ENCODE results near the gene ARHGAP26.

ARHGAP26 gene

GRCh38 chr5:142859037-142859436, 88.9 kb downstream of the ARHGAP26 start:
- H3K9ac ChIP-seq (ENCODE audit: low read length in 5 of 5) = no peak overlapping the region
- no peaks in the 10 kb centered on the region for H3K36me3 ChIP-seq (ENCODE audit: control insufficient read depth in 5 of 5, insufficient read depth in 5 of 5, low read length in 5 of 5)
- peaks cover 0 to 34% (median 14%) of the 10 kb centered on the region in 5 donors for H3K4me1 ChIP-seq (ENCODE audit: control insufficient read depth in 5 of 5, insufficient read depth in 5 of 5, low read length in 5 of 5)
- H3K27me3 ChIP-seq (ENCODE audit: control insufficient read depth in 5 of 5, insufficient read depth in 4 of 5, low read length in 5 of 5) = no peaks in the 10 kb centered on the region
- no peaks in the 10 kb centered on the region for H3K9me3 ChIP-seq (ENCODE audit: control insufficient read depth in 5 of 5, low read length in 5 of 5)
- no peak overlapping the region for H3K27ac ChIP-seq (ENCODE audit: low read depth, low read length)
- H3K4me3 ChIP-seq (ENCODE audit: low read depth in 1 of 5, low read length in 5 of 5) = no peak overlapping the region

- no peak overlapping the region for H3K9ac ChIP-seq (ENCODE audit: low read length in 5 of 5)
- H3K36me3 ChIP-seq (ENCODE audit: control insufficient read depth in 5 of 5, insufficient read depth in 5 of 5, low read length in 5 of 5) = no peaks in the 10 kb centered on the region
- peaks cover 0 to 32% (median 14%) of the 10 kb centered on the region in 5 donors for H3K4me1 ChIP-seq (ENCODE audit: control insufficient read depth in 5 of 5, insufficient read depth in 5 of 5, low read length in 5 of 5)
- no peak overlapping the region for H3K27ac ChIP-seq (ENCODE audit: low read depth, low read length)
- H3K27me3 ChIP-seq (ENCODE audit: control insufficient read depth in 5 of 5, insufficient read depth in 4 of 5, low read length in 5 of 5) = no peaks in the 10 kb centered on the region
- no peaks in the 10 kb centered on the region for H3K9me3 ChIP-seq (ENCODE audit: control insufficient read depth in 5 of 5, low read length in 5 of 5)
- H3K4me3 ChIP-seq (ENCODE audit: low read depth in 1 of 5, low read length in 5 of 5) = no peak overlapping the region
Measured at GRCh38 chr5:142860270-142860669, 90.1 kb downstream of the ARHGAP26 start.

DNA sequence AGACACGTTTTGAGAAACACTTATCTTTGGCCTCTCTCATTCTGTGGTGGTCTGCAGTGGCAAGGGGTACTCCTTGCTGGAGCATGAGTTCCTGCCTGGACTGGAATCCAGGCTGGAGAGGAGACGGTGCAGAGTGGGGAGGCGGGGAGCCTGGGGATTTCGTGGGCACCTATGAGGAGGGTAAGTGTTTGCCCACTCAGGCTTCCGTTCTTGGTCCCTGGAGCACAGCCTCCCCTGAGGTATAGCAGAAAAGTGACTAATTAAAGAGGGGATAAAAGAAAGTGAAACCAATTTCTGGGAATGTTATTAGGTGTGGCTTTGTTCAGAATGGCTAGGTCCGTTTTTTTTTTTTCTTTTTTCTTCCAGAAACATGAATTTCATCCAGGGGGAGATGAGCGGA, 90.8 kb downstream of the ARHGAP26 start:
- no peak overlapping the region for H3K9ac ChIP-seq (ENCODE audit: low read length in 5 of 5)
- no peak overlapping the region for H3K27ac ChIP-seq (ENCODE audit: low read depth, low read length)
- H3K4me3 ChIP-seq (ENCODE audit: low read depth in 1 of 5, low read length in 5 of 5) = no peak overlapping the region
- H3K27me3 ChIP-seq (ENCODE audit: control insufficient read depth in 5 of 5, insufficient read depth in 4 of 5, low read length in 5 of 5) = no peaks in the 10 kb centered on the region
- peaks cover 0 to 32% (median 14%) of the 10 kb centered on the region in 5 donors for H3K4me1 ChIP-seq (ENCODE audit: control insufficient read depth in 5 of 5, insufficient read depth in 5 of 5, low read length in 5 of 5)
- H3K9me3 ChIP-seq (ENCODE audit: control insufficient read depth in 5 of 5, low read length in 5 of 5) = no peaks in the 10 kb centered on the region
- no peaks in the 10 kb centered on the region for H3K36me3 ChIP-seq (ENCODE audit: control insufficient read depth in 5 of 5, insufficient read depth in 5 of 5, low read length in 5 of 5)

DNA sequence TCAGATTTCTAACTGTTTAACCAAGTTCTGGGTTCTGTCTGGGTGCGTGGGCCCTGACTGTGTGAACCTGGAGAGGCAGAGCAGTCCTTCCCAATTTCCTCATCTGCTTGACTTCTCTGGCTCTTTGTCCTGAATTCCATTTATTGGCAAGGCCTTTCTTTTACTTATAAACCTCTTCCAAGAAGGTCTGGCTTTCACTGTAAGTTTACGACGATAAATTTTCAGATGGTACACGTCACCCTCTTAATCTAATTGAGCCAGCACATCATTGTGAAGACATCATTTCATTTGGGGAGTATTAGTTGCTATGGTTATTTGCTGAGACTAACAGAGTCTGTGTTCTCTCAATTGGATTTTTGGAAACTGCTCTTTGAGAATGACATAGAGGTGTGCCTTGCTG, 92.4 kb downstream of the ARHGAP26 start:
- Histone ChIP-seq H3K27ac (ENCODE audit: low read depth, low read length) (no peak overlapping the region), H3K36me3 (ENCODE audit: control insufficient read depth in 5 of 5, insufficient read depth in 5 of 5, low read length in 5 of 5) (no peaks in the 10 kb centered on the region), H3K4me3 (ENCODE audit: low read depth in 1 of 5, low read length in 5 of 5) (no peak overlapping the region), H3K4me1 (ENCODE audit: control insufficient read depth in 5 of 5, insufficient read depth in 5 of 5, low read length in 5 of 5) (peaks cover 0 to 33% (median 22%) of the 10 kb centered on the region in 5 donors), H3K27me3 (ENCODE audit: control insufficient read depth in 5 of 5, insufficient read depth in 4 of 5, low read length in 5 of 5) (no peaks in the 10 kb centered on the region), H3K9ac (ENCODE audit: low read length in 5 of 5) (no peak overlapping the region), H3K9me3 (ENCODE audit: control insufficient read depth in 5 of 5, low read length in 5 of 5) (no peaks in the 10 kb centered on the region)

DNA sequence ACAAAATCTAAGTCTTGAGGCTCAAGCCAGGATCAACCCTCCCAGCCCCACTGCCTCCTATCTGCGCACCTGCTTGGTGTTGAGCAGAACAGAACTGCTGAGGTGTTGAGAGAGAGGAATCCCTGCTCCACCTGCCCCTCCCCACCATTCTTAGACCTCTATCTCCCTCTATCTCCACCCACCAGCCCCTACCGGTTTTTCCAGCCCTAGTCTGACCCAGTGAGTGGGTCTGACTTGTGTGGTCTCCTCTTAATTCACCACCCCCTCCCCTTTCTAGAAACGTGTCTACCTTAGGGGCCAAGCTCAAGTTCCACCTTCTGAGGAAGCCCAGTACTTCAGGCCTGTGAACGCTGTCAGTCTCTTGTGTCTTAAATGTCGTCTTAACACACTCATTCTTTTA, 93.7 kb downstream of the ARHGAP26 start:
- Histone ChIP-seq H3K4me3 (ENCODE audit: low read depth in 1 of 5, low read length in 5 of 5) (no peak overlapping the region), H3K9ac (ENCODE audit: low read length in 5 of 5) (no peak overlapping the region), H3K4me1 (ENCODE audit: control insufficient read depth in 5 of 5, insufficient read depth in 5 of 5, low read length in 5 of 5) (peaks cover 0 to 33% (median 22%) of the 10 kb centered on the region in 5 donors), H3K27ac (ENCODE audit: low read depth, low read length) (no peak overlapping the region), H3K27me3 (ENCODE audit: control insufficient read depth in 5 of 5, insufficient read depth in 4 of 5, low read length in 5 of 5) (no peaks in the 10 kb centered on the region), H3K9me3 (ENCODE audit: control insufficient read depth in 5 of 5, low read length in 5 of 5) (no peaks in the 10 kb centered on the region), H3K36me3 (ENCODE audit: control insufficient read depth in 5 of 5, insufficient read depth in 5 of 5, low read length in 5 of 5) (no peaks in the 10 kb centered on the region)

DNA sequence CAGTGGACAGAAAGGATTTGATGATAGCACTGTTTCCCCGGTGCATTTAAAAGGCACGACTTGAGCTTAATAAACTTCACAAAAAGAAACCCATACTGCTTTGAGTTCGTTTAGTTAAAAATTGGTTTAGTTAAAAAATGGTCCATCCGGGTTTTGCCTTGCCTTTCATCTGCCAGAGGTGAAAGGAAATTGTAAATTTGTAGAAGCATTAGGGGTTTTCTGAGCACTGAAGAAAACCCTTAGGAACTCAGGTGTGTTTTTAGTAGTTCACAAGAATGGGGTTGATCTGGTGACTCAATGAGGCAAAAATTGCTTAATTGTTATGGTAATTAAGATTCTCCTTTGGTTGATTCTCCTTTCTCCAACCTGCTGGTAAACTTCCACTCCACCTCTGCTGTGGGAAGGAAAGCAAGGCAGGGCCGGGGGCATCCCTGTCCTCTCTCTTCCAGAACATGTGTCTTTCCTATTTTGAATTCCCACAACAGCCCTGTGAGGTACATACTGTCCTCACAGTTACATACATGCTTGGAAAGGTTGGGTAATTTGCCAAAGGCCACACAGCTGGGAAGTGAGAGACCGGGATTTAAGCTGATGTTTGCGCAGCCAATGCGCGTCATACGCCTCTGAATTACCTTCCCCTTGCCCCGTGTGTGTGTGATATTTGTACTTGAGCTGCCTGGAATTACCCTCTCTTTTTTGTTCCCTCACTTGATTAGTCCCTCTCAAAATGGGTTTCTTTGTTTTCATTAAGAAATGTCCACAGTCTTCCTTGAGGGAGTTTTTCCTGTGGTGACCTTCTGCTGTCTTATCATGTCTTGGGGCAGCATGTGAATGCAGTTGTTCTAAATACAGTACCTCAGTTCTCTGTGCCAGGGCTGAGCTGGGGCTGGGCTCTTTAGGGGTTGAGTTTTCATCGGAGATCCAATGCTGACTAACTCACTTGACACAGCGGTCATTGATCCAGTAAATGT, 94.4 kb downstream of the ARHGAP26 start:
- Histone ChIP-seq H3K27me3 (ENCODE audit: control insufficient read depth in 5 of 5, insufficient read depth in 4 of 5, low read length in 5 of 5) (no peaks in the 10 kb centered on the region), H3K4me1 (ENCODE audit: control insufficient read depth in 5 of 5, insufficient read depth in 5 of 5, low read length in 5 of 5) (peaks cover 0 to 36% (median 24%) of the 10 kb centered on the region in 5 donors), H3K9ac (ENCODE audit: low read length in 5 of 5) (no peak overlapping the region), H3K27ac (ENCODE audit: low read depth, low read length) (no peak overlapping the region), H3K9me3 (ENCODE audit: control insufficient read depth in 5 of 5, low read length in 5 of 5) (no peaks in the 10 kb centered on the region), H3K36me3 (ENCODE audit: control insufficient read depth in 5 of 5, insufficient read depth in 5 of 5, low read length in 5 of 5) (no peaks in the 10 kb centered on the region), H3K4me3 (ENCODE audit: low read depth in 1 of 5, low read length in 5 of 5) (no peak overlapping the region)

GRCh38 chr5:142865631-142866030, 95.5 kb downstream of the ARHGAP26 start:
- Histone ChIP-seq H3K4me3 (ENCODE audit: low read depth in 1 of 5, low read length in 5 of 5) (no peak overlapping the region), H3K27me3 (ENCODE audit: control insufficient read depth in 5 of 5, insufficient read depth in 4 of 5, low read length in 5 of 5) (no peaks in the 10 kb centered on the region), H3K36me3 (ENCODE audit: control insufficient read depth in 5 of 5, insufficient read depth in 5 of 5, low read length in 5 of 5) (no peaks in the 10 kb centered on the region), H3K9me3 (ENCODE audit: control insufficient read depth in 5 of 5, low read length in 5 of 5) (no peaks in the 10 kb centered on the region), H3K4me1 (ENCODE audit: control insufficient read depth in 5 of 5, insufficient read depth in 5 of 5, low read length in 5 of 5) (peaks cover 3 to 38% (median 18%) of the 10 kb centered on the region in 5 donors), H3K9ac (ENCODE audit: low read length in 5 of 5) (no peak overlapping the region), H3K27ac (ENCODE audit: low read depth, low read length) (no peak overlapping the region)

DNA sequence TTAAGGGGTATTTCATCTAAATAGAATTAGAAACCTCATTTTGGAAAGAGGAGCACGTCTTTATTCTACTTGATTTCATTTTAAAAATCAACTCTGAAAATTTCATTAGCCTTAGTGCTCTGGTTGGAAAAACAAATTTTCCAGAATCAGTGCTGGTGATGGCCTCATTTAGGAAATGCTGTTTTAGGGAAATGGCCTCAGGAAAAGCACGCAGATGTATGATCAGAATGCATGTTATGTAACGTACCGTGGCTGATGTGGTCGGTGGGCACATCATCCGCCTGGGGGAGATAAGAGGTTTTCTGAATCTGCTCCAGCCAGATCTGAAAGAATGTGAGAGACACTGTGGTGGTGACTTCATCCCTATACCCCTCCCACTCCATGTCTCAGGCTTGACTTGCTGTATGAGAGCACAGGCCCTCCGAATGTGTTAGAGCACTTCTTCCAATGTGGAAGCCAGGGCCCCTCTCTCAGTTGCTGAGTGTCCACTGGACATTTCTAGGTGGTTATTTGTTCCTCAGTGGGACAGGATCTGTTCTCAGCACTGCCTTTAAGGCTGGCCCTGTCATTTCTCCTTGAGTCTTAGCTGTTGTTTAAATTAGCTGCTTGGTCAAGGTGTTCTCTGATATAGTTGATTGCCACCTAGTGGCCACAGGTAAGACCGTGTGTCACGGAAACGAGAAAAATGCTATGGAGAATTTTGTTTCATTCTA, 96.5 kb downstream of the ARHGAP26 start:
- H3K27me3 ChIP-seq (ENCODE audit: control insufficient read depth in 5 of 5, insufficient read depth in 4 of 5, low read length in 5 of 5) = no peaks in the 10 kb centered on the region
- no peak overlapping the region for H3K9ac ChIP-seq (ENCODE audit: low read length in 5 of 5)
- H3K9me3 ChIP-seq (ENCODE audit: control insufficient read depth in 5 of 5, low read length in 5 of 5) = no peaks in the 10 kb centered on the region
- no peaks in the 10 kb centered on the region for H3K36me3 ChIP-seq (ENCODE audit: control insufficient read depth in 5 of 5, insufficient read depth in 5 of 5, low read length in 5 of 5)
- H3K4me1 ChIP-seq (ENCODE audit: control insufficient read depth in 5 of 5, insufficient read depth in 5 of 5, low read length in 5 of 5) = peaks cover 3 to 36% (median 18%) of the 10 kb centered on the region in 5 donors
- no peak overlapping the region for H3K27ac ChIP-seq (ENCODE audit: low read depth, low read length)
- H3K4me3 ChIP-seq (ENCODE audit: low read depth in 1 of 5, low read length in 5 of 5) = no peak overlapping the region

GRCh38 chr5:142869886-142870285, 99.7 kb downstream of the ARHGAP26 start:
- Histone ChIP-seq H3K27ac (ENCODE audit: low read depth, low read length) (no peak overlapping the region), H3K9ac (ENCODE audit: low read length in 5 of 5) (no peak overlapping the region)

More at GRCh38 chr5:142869886-142870285, 99.7 kb downstream of the ARHGAP26 start:
- H3K4me3 ChIP-seq (ENCODE audit: low read depth in 1 of 5, low read length in 5 of 5) = no peak overlapping the region
- no peaks in the 10 kb centered on the region for H3K36me3 ChIP-seq (ENCODE audit: control insufficient read depth in 5 of 5, insufficient read depth in 5 of 5, low read length in 5 of 5)
- no peaks in the 10 kb centered on the region for H3K9me3 ChIP-seq (ENCODE audit: control insufficient read depth in 5 of 5, low read length in 5 of 5)
- no peaks in the 10 kb centered on the region for H3K27me3 ChIP-seq (ENCODE audit: control insufficient read depth in 5 of 5, insufficient read depth in 4 of 5, low read length in 5 of 5)
- peaks cover 3 to 56% (median 30%) of the 10 kb centered on the region in 5 donors for H3K4me1 ChIP-seq (ENCODE audit: control insufficient read depth in 5 of 5, insufficient read depth in 5 of 5, low read length in 5 of 5)
